K562 (cell line): Measurements from ENCODE around the gene ATF3.

Experiments
- KLF13 ChIP-seq: fragments of 450-650 bp; IDR thresholded peaks from 2 replicates; pipeline ENCODE4 v1.6.1; 2016; ENCODE audit warnings: missing genetic modification characterization, low read depth, mild to moderate bottlenecking, missing compliant biosample characterization, moderate library complexity, borderline replicate concordance
- POLR2A ChIP-seq: fragments of 450-650 bp; conservative IDR thresholded peaks from 2 replicates; pipeline ENCODE4 v1.6.1; 2016

DNA sequence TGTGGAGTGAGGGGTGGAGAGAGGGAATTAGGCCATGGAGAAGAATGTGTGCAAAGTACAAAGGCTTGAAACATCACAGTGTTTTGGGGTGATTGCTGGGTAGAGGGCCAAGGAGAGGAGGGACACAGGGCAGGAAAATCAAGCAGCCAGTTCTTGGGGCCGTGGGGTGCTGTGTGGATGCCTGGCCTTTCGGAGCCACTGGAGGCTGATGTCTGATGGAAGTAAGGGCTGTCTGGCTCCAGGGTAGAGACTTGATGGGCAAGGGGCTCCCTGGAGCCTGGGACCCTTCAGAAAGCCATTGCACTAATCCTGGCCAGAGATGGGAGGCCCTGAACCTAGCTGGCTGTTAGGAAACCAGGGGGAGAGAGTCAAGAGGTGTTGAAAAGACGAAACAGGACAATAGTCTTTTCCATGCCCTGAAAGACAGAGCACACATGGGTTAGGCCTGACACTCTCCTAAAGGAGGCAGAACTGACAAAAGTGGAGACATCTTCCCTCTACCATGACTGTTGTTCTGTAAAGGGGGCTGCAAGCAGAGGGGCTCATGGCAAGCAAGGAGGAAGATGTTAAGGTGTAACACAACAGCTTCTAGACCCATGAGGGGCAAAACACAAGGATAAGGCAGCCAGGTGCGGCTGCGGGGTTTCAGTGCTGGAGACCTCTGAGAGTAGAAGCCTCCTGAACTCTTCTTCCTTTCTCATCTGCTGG, 21.0 kb downstream of the ATF3 start:
- no peak for TF ChIP-seq KLF13 (tag)
- no peak for TF ChIP-seq POLR2A
